GM19397 (cell line): ENCODE data around the gene SNRPE.

Source experiments
- ATAC-seq: cut with Tn5 transposase; IDR thresholded peaks from one replicate; pipeline ENCODE4 v1.9.1; 2021; ENCODE audit warnings: mild to moderate bottlenecking, moderate library complexity; ENCODE audit not compliant: unreplicated experiment

The SNRPE gene

DNA sequence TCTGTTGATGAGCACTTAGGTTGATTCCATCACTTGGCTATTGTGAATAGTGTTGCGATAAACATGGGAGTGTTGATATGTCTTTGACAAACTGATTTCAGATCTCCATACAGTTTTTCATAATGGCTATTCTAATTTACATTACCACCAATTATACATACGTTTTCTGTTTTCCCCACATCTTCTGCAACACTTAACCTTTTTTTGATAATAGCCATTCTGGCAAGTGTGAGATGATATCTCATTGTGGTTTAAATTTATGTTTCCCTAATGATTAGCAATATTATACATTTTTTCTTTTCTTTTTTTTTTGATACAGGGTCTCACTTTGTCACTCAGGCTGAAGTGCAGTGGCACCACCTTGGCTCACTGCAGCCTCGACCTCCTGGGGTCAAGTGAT is 17.0 kb downstream of the SNRPE start:
- no peak for ATAC-seq

- ATAC-seq = no peak
Measured at GRCh38 chr1:203880606-203881005, 19.2 kb downstream of the SNRPE start.

GRCh38 chr1:203888807-203889251 is 27.4 kb downstream of the SNRPE start:
- no peak for ATAC-seq

- no peak for ATAC-seq
Measured at GRCh38 chr1:203891950-203892349, 30.6 kb downstream of the SNRPE start.

DNA sequence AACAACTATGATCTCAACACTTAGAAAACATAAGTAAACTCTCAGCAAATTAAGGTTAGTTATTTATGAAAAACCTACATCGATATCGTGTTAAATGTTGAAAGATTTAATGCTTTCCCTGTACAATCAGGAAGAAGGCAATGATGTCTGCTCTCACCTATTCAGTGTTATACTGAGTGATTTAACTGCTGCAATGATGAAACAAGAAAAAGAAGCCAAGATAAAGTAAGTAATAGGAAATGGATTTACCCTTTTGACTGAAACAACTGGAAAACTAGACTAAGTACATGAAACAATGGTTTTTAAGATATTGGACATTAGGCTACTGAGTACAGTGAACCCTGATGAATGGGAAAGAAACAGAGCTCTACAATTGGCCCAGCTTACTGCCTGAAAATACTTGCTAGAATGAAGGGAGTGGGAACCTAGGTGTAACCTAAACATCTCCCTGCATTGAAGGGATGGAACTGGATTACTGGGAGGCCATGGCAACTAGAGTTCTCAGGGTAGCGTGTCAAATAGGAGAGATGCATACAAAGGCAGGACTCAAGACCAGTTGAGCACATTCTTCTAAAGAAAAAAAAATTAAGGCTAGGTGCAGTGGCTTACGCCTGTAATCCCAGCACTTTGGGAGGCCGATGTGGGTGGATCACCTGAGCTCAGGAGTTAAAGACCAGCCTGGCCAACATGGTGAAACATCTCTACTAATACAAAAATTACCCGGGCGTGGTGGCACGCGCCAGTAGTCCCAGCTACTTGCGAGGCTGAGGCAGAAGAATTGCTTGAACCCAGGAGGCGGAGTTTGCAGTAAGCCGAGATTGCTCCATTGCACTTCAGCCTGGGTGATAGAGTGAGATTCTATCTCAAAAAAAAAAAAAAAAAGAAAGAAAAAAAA is 37.3 kb downstream of the SNRPE start:
- ATAC-seq = no peak

- ATAC-seq = no peak
Measured at GRCh38 chr1:203899353-203899716, 37.9 kb downstream of the SNRPE start.

- no peak for ATAC-seq
Measured at GRCh38 chr1:203899869-203900714, 38.7 kb downstream of the SNRPE start.

GRCh38 chr1:203901581-203901980 is 40.2 kb downstream of the SNRPE start:
- ATAC-seq = no peak

DNA sequence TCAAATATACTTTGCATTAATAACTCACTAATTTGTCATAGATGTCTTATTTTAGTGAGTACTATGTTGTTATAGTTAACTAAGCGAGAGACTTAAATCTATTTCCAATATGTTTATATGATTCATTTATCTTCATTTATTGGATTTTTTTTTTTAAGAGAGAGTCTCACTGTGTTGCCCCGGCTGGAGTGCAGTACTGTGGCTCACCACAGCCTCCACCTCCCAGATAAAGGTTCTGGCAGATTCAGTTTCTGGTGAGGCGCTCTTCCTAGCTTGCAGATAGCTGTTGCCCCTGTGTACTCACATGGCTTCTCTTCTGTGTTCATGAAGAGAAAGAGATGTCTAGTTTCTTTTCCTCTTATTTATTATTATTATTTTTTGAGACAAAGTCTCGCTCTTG is 43.9 kb downstream of the SNRPE start:
- ATAC-seq = no peak

DNA sequence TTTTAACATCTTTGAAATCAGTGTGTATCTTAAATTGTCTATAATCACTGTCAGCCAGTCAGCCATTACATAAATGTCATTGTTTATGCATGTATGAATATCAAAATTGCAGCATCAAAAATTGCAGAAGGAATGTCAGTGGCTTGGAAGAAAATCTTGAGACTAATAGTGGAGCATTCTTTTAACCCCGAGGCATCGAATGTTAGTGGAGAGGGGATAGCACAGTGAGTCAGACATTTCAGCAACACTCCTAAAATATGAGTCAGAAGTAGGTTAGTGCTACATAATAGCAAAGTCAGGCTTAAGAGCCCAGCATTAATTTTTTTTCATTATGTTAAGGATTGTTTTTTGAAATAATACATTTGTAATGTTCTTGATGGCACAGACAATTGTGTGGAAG is 45.5 kb downstream of the SNRPE start:
- ATAC-seq = no peak

GRCh38 chr1:203907901-203908300 is 46.5 kb downstream of the SNRPE start:
- ATAC-seq = no peak

- ATAC-seq = no peak
Measured at GRCh38 chr1:203911806-203912205, 50.4 kb downstream of the SNRPE start.

- no peak for ATAC-seq
Measured at GRCh38 chr1:203913073-203913521, 51.7 kb downstream of the SNRPE start.

DNA sequence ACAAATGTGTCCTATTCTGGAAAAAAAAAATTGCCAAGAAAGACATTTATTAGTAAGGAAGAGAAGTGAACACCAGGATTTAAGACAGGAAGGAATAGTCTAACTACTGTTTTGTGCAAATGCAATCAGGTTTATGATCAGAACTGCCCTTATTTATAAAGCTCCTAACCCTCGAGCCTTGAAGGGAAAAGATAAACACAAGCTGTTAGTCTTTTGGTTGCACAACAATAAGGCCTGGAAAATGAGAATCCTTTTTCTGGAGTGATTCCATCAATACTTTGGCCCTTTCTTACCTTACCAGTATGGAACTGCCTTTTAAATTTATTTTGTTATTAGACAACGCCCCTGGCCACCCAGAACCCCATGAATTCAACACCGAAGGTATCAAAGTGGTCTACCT is 52.9 kb downstream of the SNRPE start:
- ATAC-seq = no peak

DNA sequence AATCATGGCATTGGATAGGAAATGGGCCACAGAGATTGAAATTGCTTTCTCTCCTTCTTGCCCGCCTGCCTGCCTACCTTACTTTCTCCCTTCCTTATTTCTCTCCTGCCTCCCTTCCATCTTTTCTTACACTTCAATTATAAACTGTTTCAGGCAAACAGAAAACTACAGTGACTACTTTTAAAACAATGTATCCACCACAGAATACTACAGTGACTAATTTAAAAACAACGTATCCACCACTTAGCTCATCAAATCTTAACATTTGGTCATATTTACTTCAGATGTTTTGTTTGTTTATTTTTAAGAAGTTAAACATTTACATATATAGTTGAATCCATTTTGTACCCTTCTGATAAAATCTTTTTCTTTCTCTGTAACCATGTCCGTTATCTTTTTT is 54.4 kb downstream of the SNRPE start:
- no peak for ATAC-seq

- ATAC-seq = no peak
Measured at GRCh38 chr1:203916756-203917155, 55.4 kb downstream of the SNRPE start.
